Epithelial cell of proximal tubule (primary cell): ENCODE data around the gene STOML3. TPM values are rescaled to one million over a fixed set of nuclear protein-coding genes. Genes with fewer than 3 reads are reported as not detected.
"Not testable (repeated sequence)": the region's sequence is repeated elsewhere in the genome, so short reads cannot be mapped to it uniquely, and the experiment has no call there.

Experiments
- DNase-seq: peaks from one replicate; pipeline ENCODE4 v3.0.0-alpha.2; 2011; ENCODE audit warnings: low read depth
- H3K4me3 ChIP-seq: 2 replicates; pipeline ENCODE4 v1.5.1; 2011; ENCODE audit warnings: low read depth, mild to moderate bottlenecking, low read length
- total RNA-seq: library from RNA; depleted of rRNA; stranded (reverse); fragments of >200 nt; gene quantifications from 2 replicates; pipeline ENCODE4 v1.2.3, GENCODE V29; 2015
- TF ChIP-seq, protein P1 (sequence below): conservative IDR thresholded peaks from 2 replicates; pipeline ENCODE4 v1.5.1; 2012; ENCODE audit warnings: low read depth, mild to moderate bottlenecking, low read length

Gene STOML3
- total RNA-seq, 1 donor from 2014 or later, result not detected

- TF ChIP-seq, protein P1, sequence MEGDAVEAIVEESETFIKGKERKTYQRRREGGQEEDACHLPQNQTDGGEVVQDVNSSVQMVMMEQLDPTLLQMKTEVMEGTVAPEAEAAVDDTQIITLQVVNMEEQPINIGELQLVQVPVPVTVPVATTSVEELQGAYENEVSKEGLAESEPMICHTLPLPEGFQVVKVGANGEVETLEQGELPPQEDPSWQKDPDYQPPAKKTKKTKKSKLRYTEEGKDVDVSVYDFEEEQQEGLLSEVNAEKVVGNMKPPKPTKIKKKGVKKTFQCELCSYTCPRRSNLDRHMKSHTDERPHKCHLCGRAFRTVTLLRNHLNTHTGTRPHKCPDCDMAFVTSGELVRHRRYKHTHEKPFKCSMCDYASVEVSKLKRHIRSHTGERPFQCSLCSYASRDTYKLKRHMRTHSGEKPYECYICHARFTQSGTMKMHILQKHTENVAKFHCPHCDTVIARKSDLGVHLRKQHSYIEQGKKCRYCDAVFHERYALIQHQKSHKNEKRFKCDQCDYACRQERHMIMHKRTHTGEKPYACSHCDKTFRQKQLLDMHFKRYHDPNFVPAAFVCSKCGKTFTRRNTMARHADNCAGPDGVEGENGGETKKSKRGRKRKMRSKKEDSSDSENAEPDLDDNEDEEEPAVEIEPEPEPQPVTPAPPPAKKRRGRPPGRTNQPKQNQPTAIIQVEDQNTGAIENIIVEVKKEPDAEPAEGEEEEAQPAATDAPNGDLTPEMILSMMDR, result no peak
Observed at GRCh38 chr13:39023316-39023715, 32.7 kb upstream of the STOML3 start.

DNA sequence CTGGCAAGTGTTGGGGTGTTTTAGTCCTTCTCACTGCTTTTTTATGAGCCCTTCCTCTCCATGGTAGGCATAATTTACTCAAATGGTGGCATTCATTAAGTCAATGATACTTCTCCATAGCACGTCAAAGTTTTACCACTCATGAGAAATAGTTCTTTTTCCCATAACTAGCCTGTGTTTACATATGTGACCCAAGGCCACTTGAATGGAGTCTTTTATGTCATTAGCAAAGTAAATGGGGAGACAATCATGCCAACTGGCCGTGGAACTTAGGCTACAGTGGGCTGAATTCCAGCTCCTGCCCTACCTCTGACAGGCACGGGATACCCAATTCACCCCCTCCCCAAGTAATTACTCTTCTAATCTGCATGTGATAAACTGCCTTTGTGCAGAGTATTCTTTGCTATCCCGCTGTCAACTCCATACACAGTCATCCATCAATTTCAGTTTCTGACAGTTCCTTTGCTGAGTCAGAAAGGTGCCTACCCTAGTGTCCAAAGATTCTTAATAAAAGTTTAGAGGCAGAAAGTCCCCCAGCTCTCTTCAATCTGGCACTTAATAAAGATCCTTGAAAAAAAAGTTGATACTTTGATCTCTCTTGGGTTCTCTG is 30.3 kb upstream of the STOML3 start:
- TF ChIP-seq, protein P1, result no peak
- H3K4me3 ChIP-seq, result no peak overlapping the region
- no peak for DNase-seq

More at GRCh38 chr13:39023316-39023715, 32.7 kb upstream of the STOML3 start:
- H3K4me3 ChIP-seq, result no peak overlapping the region
- DNase-seq, result no peak

DNA sequence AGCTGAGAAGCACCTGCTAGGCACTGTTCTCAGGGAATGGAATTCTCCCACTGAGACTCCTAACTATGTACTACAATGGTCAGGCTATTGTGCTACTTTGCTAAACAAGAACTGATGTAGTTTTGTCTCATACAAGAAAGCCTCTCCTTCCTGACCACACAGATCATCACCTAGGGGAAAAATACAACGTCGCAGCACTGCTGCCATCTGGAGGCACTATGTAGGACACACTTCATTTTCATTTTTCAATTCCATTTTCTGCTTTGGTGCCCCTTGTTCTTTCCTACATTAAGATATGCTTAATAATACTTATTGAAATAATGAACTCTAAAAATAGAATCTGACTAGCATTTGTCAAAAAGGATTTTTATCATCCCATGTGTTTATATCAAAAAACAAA is 26.2 kb upstream of the STOML3 start:
- TF ChIP-seq, protein P1, result peak; percentile 74
- DNase-seq, result no peak
- no peak overlapping the region for H3K4me3 ChIP-seq

DNA sequence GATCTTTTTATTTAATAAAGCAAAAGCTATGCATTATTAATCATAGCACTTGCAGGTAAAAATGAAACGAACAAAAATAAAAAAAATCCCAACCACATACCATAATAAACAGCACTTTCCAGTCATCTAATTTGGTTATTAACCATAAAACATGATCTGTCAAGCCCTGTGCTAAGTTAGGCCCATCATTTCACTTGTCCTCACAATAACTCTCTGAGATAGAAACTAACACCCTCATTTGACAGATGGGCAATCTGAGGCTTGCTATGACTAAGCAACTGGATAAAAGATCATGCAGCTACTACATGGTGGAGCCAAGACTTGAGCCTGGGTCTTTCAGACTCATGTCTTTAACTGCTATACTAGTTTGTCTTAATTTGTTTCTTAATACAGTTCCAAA is 25.5 kb upstream of the STOML3 start:
- no peak for DNase-seq
- TF ChIP-seq, protein P1, result no peak
- no peak overlapping the region for H3K4me3 ChIP-seq

DNA sequence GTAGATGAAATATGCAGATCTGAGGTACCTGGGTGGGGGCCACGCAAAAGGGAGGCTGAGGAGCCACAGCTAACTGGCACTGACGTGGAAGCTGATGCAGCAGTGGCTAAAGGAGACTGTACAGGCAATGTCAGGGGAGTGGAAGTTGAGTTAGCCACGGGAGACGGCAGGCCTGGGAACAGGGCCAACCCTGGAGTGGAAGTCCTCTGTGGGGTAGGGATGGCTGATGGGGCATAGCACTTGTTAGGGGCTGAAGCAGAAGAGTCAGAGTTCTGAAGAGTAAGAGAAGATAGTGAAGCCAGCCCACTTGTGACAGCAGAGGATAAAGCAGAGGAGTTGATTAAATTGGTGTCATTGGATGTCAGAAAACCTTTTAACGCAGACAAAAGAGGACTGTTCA is 22.8 kb upstream of the STOML3 start:
- no peak for DNase-seq
- no peak overlapping the region for H3K4me3 ChIP-seq
- TF ChIP-seq, protein P1, result no peak

- no peak for DNase-seq
- H3K4me3 ChIP-seq, result no peak overlapping the region
- TF ChIP-seq, protein P1, result peak; percentile 25
Observed at GRCh38 chr13:39012608-39013007, 22.0 kb upstream of the STOML3 start.

GRCh38 chr13:39006371-39007111 is 15.9 kb upstream of the STOML3 start:
- not testable (repeated sequence) for DNase-seq, H3K4me3 ChIP-seq
